IMR-90 (cell line): ENCODE measurements around the gene CAMTA1. TPM values are rescaled to one million over a fixed set of nuclear protein-coding genes. Genes with fewer than 3 reads are reported as not detected.

Experiments used
- ATAC-seq: fragments of 200-7000 bp; cut with Tn5 transposase; 2 replicates; pipeline ENCODE4 v1.9.1; 2020; ENCODE audit warnings: low read depth, mild to moderate bottlenecking, moderate library complexity
- BruUV-seq: library from RNA; stranded (reverse); fragments of 400-500 nt; replicated peaks from 2 replicates; lab custom pipeline; 2021; lab: Mats Ljungman, UMichigan
- CTCF ChIA-PET: fragments of 300-600 bp; formaldehyde crosslinking; extraction: SDS; loops from one replicate; lab custom pipeline; 2021; ENCODE audit warnings: antibody characterized with exemption; lab: Yijun Ruan, JAX
- POLR2A ChIA-PET: fragments of 300-600 bp; sonication (Branson Sonifier 250); formaldehyde crosslinking; loops from one replicate; lab custom pipeline; 2022; ENCODE audit warnings: antibody characterized with exemption; ENCODE audit not compliant: unreplicated experiment; lab: Charles Lee
- DNase-seq: peaks from one replicate; pipeline ENCODE4 v3.0.0; 2013
- H2AFZ ChIP-seq: replicated peaks from 2 replicates; pipeline ENCODE3; 2013; ENCODE audit warnings: low read length, mild to moderate bottlenecking; ENCODE audit not compliant: poor library complexity
- H2AK5ac ChIP-seq: 2 replicates; pipeline ENCODE4 v1.6.1; 2013; ENCODE audit warnings: low read depth, low read length, inconsistent platforms
- H2AK9ac ChIP-seq: replicated peaks from 2 replicates; pipeline ENCODE3; 2013; ENCODE audit warnings: mild to moderate bottlenecking, low read depth, low read length, moderate library complexity; ENCODE audit not compliant: poor library complexity
- H2BK120ac ChIP-seq: 2 replicates; pipeline ENCODE4 v1.6.1; 2013; ENCODE audit warnings: low read depth, low read length, inconsistent platforms
- H2BK15ac ChIP-seq: 3 replicates; pipeline ENCODE4 v1.6.1; 2013; ENCODE audit warnings: low read depth, low read length, inconsistent platforms
- H2BK20ac ChIP-seq: 2 replicates; pipeline ENCODE4 v1.6.1; 2013; ENCODE audit warnings: low read depth, mild to moderate bottlenecking, inconsistent platforms, low read length, moderate library complexity
- H2BK5ac ChIP-seq: 2 replicates; pipeline ENCODE4 v1.6.1; 2013; ENCODE audit warnings: mild to moderate bottlenecking, low read depth, low read length, inconsistent platforms; ENCODE audit not compliant: poor library complexity, severe bottlenecking
- H3K14ac ChIP-seq: replicated peaks from 2 replicates; pipeline ENCODE4 v1.6.1; 2013; ENCODE audit warnings: low read depth, low read length, inconsistent platforms
- H3K18ac ChIP-seq: 2 replicates; pipeline ENCODE4 v1.6.1; 2013; ENCODE audit warnings: low read depth, low read length, control low read depth
- H3K23ac ChIP-seq: 2 replicates; pipeline ENCODE4 v1.6.1; 2013; ENCODE audit warnings: low read depth, low read length, inconsistent platforms
- H3K27ac ChIP-seq: 2 replicates; pipeline ENCODE4 v1.5.1; 2013; ENCODE audit warnings: mild to moderate bottlenecking, control low read depth, low read length; ENCODE audit not compliant: insufficient read depth
- H3K27me3 ChIP-seq: 2 replicates; pipeline ENCODE4 v1.6.1; 2013; ENCODE audit warnings: low read length; ENCODE audit not compliant: control insufficient read depth, insufficient read depth
- H3K36me3 ChIP-seq: 2 replicates; pipeline ENCODE4 v1.6.1; 2013; ENCODE audit warnings: low read length, mixed read lengths; ENCODE audit not compliant: control insufficient read depth, insufficient read depth
- H3K4ac ChIP-seq: 2 replicates; pipeline ENCODE4 v1.6.1; 2013; ENCODE audit warnings: low read depth, low read length, inconsistent platforms
- H3K4me1 ChIP-seq: 2 replicates; pipeline ENCODE4 v1.6.1; 2013; ENCODE audit warnings: low read length, mixed read lengths; ENCODE audit not compliant: control insufficient read depth, insufficient read depth
- H3K4me2 ChIP-seq: 2 replicates; pipeline ENCODE4 v1.6.1; 2013; ENCODE audit warnings: low read depth, mild to moderate bottlenecking, control low read depth, low read length, moderate library complexity
- H3K4me3 ChIP-seq: 2 replicates; pipeline ENCODE4 v1.5.1; 2013; ENCODE audit warnings: low read depth, mild to moderate bottlenecking, control low read depth, low read length, moderate library complexity; ENCODE audit not compliant: insufficient read depth
- H3K56ac ChIP-seq: 2 replicates; pipeline ENCODE4 v1.6.1; 2013; ENCODE audit warnings: low read length, inconsistent platforms; ENCODE audit not compliant: insufficient read depth; ENCODE audit errors: extremely low read depth
- H3K79me1 ChIP-seq, 2 experiments: 2 replicates each; pipeline ENCODE4 v1.6.1; 2013; ENCODE audit warnings: low read length in 2 of 2, inconsistent platforms in 1 of 2, low read depth in 1 of 2
- H3K9ac ChIP-seq: 2 replicates; pipeline ENCODE4 v1.6.1; 2013; ENCODE audit warnings: low read depth, low read length, control low read depth
- H3K9me1 ChIP-seq: 2 replicates; pipeline ENCODE4 v1.6.1; 2013; ENCODE audit warnings: low read length, inconsistent platforms; ENCODE audit not compliant: insufficient read depth
- H3K9me3 ChIP-seq: 2 replicates; pipeline ENCODE4 v1.6.1; 2013; ENCODE audit warnings: low read length; ENCODE audit not compliant: control insufficient read depth, insufficient read depth
- H4K20me1 ChIP-seq: 2 replicates; pipeline ENCODE4 v1.6.1; 2013; ENCODE audit warnings: low read length, inconsistent platforms; ENCODE audit not compliant: insufficient read depth
- H4K5ac ChIP-seq: 2 replicates; pipeline ENCODE4 v1.6.1; 2013; ENCODE audit warnings: mild to moderate bottlenecking, low read depth, low read length, control low read depth
- H4K8ac ChIP-seq, 2 experiments: 2 replicates each; pipeline ENCODE4 v1.6.1; 2013; ENCODE audit warnings: low read depth in 2 of 2, low read length in 2 of 2, control low read depth in 1 of 2, inconsistent platforms in 1 of 2
- H4K91ac ChIP-seq: 2 replicates; pipeline ENCODE4 v1.6.1; 2013; ENCODE audit warnings: low read depth, low read length, inconsistent platforms; ENCODE audit not compliant: insufficient read depth
- BHLHE40 ChIP-seq: fragments of 150-350 bp; IDR thresholded peaks from 2 replicates; pipeline ENCODE4 v1.6.1; 2016; ENCODE audit warnings: mild to moderate bottlenecking, low read depth, low read length
- CEBPB ChIP-seq: IDR thresholded peaks from 2 replicates; pipeline ENCODE4 v1.6.1; 2012; ENCODE audit warnings: low read depth, low read length, improper control_type of control experiment
- MAZ ChIP-seq: IDR thresholded peaks from 2 replicates; pipeline ENCODE4 v1.6.1; 2012; ENCODE audit warnings: low read depth, mild to moderate bottlenecking, low read length, improper control_type of control experiment, moderate library complexity, borderline replicate concordance
- MXI1 ChIP-seq: IDR thresholded peaks from 2 replicates; pipeline ENCODE4 v1.6.1; 2012; ENCODE audit warnings: low read depth, mild to moderate bottlenecking, low read length, moderate library complexity, borderline replicate concordance
- RAD21 ChIP-seq: IDR thresholded peaks from 2 replicates; pipeline ENCODE4 v1.6.1; 2012; ENCODE audit warnings: low read length, improper control_type of control experiment
- RCOR1 ChIP-seq: IDR thresholded peaks from 2 replicates; pipeline ENCODE4 v1.6.1; 2012; ENCODE audit warnings: mild to moderate bottlenecking, low read length, improper control_type of control experiment; ENCODE audit not compliant: insufficient replicate concordance
- RFX5 ChIP-seq: IDR thresholded peaks from 2 replicates; pipeline ENCODE4 v1.8.0; 2012; ENCODE audit warnings: low read depth, mild to moderate bottlenecking, low read length, moderate library complexity
- WGBS, 2 experiments: methylation state at CpG; one replicate each; pipeline versions ENCODE4 v1.1.5 to v1.1.7; 2013; ENCODE audit warnings: missing lambda C conversion rate in 2 of 2; ENCODE audit not compliant: insufficient read length in 1 of 2; ENCODE audit errors: extremely low coverage in 2 of 2; 5-methylcytosine and 5-hydroxymethylcytosine counted together
- dilution Hi-C: fragments of 300-500 bp; cut with HindIII; formaldehyde crosslinking; loops from one replicate; pipeline ENCODE4 v1.14.3; 2018; ENCODE audit warnings: low sequenced_read_pairs; ENCODE audit not compliant: unreplicated experiment
- in situ Hi-C: fragments of 300-500 bp; cut with MboI; formaldehyde crosslinking; loops from 3 replicates; pipeline ENCODE4 v1.14.3; 2019; ENCODE audit warnings: low sequenced_read_pairs, inconsistent platforms, mixed read lengths
- intact Hi-C: fragments of 100-400 bp; cut with micrococcal nuclease; formaldehyde crosslinking; loops from 2 replicates; pipeline ENCODE4 v1.10.0; 2022
- polyA plus RNA-seq, 3 experiments: library from polyadenylated mRNA; depleted of rRNA; stranded (reverse); fragments of >200 nt; gene quantifications; 2 replicates each; pipeline ENCODE4 v1.2.3, GENCODE V29; 2012; ENCODE audit warnings: low replicate concordance in 1 of 3
- total RNA-seq: library from RNA; depleted of rRNA; stranded (reverse); fragments of >200 nt; gene quantifications from 2 replicates; pipeline ENCODE4 v1.2.3, GENCODE V29; 2012
- TF ChIP-seq, protein P1 (sequence below): fragments of 150-350 bp; IDR thresholded peaks from 2 replicates; pipeline ENCODE4 v1.6.1; 2017; ENCODE audit warnings: mild to moderate bottlenecking, antibody characterized with exemption, low read length, low read depth
- TF ChIP-seq, protein P2 (sequence below): fragments of 150-350 bp; IDR thresholded peaks from 2 replicates; pipeline ENCODE4 v1.6.1; 2016; ENCODE audit warnings: low read depth, mild to moderate bottlenecking, low read length, moderate library complexity, borderline replicate concordance

CAMTA1 gene
- total and polyA plus RNA-seq, 2 of the 4 experiments (the other 2 are of a cell fraction): 35.5 to 74.3 TPM

DNA sequence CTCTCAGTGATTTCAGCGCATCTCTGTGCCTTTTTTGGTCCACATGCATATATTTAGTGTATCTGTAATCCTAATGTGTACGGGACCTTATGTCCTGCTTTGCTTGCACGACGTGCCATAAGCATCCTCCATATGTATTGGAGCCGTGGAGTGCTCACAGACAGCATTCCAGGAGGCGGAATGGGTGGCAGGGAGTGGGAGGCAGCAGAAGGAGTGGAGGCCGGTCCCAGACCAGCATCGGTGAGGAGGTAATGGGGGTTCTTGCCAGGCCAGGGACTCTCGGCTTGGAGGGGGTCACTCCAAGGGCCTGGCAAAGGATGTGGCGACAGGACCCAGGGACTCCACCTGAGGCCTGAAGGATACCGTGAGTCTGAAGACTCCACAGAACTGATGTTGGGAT, 185.0 kb downstream of the CAMTA1 start:
- Histone ChIP-seq H2AFZ (no peak overlapping the region), H2AK9ac (no peak overlapping the region), H4K8ac (no peak overlapping the region), H3K23ac (no peak overlapping the region), H3K9me1 (no peaks in the 10 kb centered on the region), H4K5ac (no peak overlapping the region), H2BK20ac (no peak overlapping the region), H3K4ac (no peak overlapping the region), H3K4me1 (peaks cover 2% of the 10 kb centered on the region; the same call in 1 of the 2 replicates), H4K91ac (no peak overlapping the region), H2AK5ac (no peak overlapping the region), H3K36me3 (no peaks in the 10 kb centered on the region), H3K18ac (no peak overlapping the region), H3K14ac (no peak overlapping the region), H3K27me3 (peaks cover 21% of the 10 kb centered on the region), H3K9ac (no peak overlapping the region), H3K27ac (no peak overlapping the region), H3K9me3 (no peaks in the 10 kb centered on the region), H2BK120ac (no peak overlapping the region), H3K56ac (no peak overlapping the region), H2BK5ac (no peak overlapping the region), H2BK15ac (no peak overlapping the region), H3K79me1 (no peaks in the 10 kb centered on the region), H3K4me3 (no peak overlapping the region), H4K20me1 (no peaks in the 10 kb centered on the region), H3K4me2 (no peak overlapping the region)
- intact Hi-C loops (no loop called here), dilution Hi-C loops (no loop called here), in situ Hi-C loops (no loop called here)
- ChIA-PET POLR2A (no interaction called here), CTCF (no interaction called here)
- WGBS, 2 experiments: 86% methylated on average over 6 of the region's 11 CpGs; no CpG with 5 or more reads in 1 of the 2 experiments
- no TSS peak for BruUV-seq
- ATAC-seq: no peak
- TF ChIP-seq, protein P1, sequence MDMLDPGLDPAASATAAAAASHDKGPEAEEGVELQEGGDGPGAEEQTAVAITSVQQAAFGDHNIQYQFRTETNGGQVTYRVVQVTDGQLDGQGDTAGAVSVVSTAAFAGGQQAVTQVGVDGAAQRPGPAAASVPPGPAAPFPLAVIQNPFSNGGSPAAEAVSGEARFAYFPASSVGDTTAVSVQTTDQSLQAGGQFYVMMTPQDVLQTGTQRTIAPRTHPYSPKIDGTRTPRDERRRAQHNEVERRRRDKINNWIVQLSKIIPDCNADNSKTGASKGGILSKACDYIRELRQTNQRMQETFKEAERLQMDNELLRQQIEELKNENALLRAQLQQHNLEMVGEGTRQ: no peak
- TF ChIP-seq MXI1 (no peak), RCOR1 (no peak), RFX5 (no peak), BHLHE40 (no peak), CEBPB (no peak), RAD21 (no peak), MAZ (no peak)
- TF ChIP-seq, protein P2, sequence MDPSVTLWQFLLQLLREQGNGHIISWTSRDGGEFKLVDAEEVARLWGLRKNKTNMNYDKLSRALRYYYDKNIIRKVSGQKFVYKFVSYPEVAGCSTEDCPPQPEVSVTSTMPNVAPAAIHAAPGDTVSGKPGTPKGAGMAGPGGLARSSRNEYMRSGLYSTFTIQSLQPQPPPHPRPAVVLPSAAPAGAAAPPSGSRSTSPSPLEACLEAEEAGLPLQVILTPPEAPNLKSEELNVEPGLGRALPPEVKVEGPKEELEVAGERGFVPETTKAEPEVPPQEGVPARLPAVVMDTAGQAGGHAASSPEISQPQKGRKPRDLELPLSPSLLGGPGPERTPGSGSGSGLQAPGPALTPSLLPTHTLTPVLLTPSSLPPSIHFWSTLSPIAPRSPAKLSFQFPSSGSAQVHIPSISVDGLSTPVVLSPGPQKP: no peak
- DNase-seq: no peak
